GM18867 (cell line): ENCODE results near the gene PDXP.
"Not testable (repeated sequence)": the region's sequence is repeated elsewhere in the genome, so short reads cannot be mapped to it uniquely, and the experiment has no call there.

Experiments
- ATAC-seq: cut with Tn5 transposase; IDR thresholded peaks from one replicate; pipeline ENCODE4 v1.9.1; 2021; ENCODE audit warnings: mild to moderate bottlenecking, moderate library complexity; ENCODE audit not compliant: unreplicated experiment

The PDXP gene

DNA sequence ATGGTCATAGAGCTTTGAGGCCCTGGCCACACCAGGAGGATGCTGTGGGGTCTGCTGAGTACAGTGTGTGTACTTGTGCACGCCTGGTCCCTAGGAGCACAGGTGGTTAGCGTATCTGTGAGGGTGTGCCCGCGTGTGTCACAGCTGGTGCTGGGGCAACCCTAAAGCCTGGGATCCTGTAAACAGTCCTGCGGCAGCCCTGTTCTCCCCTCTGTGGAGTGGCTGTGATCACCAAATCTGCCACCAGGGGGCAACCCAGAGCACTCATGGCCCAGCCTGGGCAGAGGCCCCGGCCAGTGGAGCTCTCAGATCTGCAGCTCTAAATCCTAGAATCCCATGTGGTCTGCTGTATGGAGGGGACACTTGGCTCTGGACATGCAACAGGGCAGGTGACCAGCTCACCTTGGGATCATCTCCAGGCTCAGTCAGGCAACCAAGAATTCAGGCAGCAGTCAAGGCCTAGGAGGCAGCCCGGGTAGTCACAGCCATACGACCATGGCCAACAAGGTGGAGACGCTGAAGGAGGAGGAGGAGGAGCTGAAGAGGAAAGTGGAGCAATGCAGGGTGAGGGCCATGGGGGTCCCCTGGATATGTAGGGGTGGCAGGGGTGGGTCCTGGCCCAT lies 15.2 kb upstream of the PDXP start:
- no peak for ATAC-seq

DNA sequence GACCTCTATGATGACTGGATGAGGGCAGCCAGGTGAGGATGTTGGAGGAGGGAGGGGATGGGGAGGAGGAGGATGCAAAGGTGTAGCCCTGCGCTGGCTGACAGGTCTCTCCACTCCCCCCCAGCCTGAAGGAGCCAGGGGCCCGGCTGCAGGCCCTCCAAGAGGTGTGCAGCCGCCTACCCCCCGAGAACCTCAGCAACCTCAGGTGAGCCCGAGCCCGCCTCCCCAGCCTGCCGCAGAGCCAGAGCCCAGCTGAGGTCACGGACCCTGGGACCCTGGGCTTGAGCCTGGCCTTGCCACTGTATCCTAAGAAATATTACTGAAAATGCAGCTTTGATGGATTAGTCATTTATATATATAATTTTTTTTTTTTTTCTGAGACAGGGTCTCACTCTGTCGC lies 11.2 kb upstream of the PDXP start:
- no peak for ATAC-seq

DNA sequence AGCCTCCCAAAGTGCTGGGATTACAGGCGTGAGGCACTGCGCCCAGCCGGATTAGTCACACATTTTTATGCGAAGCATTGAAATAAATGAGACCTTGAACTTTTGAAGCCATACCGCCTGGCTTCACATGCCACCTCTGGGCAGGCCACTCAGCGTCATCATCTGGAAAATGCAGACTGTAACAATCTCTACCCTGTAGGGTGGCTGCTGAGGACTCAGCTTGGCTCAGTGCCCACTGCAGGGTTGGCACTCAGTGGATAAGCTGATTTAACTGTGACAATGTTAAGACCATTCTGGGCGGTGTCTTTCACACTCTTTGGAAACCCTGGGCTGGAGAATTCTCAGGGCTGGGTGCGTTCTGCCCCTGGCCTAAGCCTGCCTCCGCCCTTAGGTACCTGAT lies 10.6 kb upstream of the PDXP start:
- ATAC-seq, result no peak

GRCh38 chr22:37650463-37651136 lies 7.9 kb upstream of the PDXP start:
- ATAC-seq, result no peak

DNA sequence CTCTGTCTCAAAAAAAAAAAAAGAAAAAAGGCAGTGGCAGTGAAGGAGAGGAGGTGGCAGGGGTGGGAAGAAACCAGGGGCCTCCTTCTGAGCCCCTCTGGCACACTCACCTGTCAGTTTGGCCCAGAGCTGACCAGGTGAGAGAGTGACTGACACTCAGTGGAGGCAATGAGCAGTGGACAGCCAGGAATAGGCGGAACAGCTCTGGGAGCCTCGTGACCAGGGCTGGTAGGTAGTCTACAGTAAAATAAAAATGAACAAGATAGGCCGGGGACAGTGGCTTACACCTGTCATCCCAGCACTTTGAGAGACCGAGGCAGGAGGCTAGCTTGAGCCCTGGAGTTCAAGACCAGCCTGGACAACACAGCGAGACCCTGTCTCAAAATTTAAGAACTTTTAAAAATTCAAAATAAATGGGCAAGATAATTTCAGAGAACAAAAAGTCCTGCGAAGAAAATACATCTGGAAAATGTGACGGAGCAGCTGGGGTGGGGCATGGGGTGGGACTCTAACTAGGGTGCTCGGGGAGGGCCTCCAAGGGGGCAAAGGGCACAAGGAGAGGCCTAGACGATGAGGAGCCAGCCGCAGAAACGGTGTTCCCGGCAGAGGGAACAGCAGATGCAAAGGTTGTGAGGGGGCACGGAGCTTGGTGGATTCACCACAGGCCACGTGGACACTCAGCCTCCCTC lies 3.8 kb upstream of the PDXP start:
- no peak for ATAC-seq

GRCh38 chr22:37655252-37655563 lies 3.3 kb upstream of the PDXP start:
- no peak for ATAC-seq

DNA sequence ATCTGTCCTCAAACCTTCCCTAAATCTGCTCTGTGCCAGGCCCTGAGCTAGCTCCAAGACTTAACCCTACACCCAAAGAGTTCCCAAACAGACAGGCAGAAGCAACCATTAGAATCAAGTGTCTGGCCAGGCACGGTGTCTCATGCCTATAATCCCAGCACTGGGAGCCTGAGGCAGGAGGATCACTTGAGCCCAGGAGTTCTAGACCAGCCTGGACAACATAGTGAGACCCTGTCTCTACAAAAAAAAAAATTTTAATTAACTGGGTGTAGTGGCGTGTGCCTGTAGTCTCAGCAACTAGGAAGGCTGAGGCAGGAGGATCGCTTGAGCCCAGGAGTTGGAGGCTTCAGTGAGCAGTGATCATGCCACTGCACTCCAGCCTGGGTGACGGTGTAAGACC lies 1.9 kb upstream of the PDXP start:
- not testable (repeated sequence) for ATAC-seq

DNA sequence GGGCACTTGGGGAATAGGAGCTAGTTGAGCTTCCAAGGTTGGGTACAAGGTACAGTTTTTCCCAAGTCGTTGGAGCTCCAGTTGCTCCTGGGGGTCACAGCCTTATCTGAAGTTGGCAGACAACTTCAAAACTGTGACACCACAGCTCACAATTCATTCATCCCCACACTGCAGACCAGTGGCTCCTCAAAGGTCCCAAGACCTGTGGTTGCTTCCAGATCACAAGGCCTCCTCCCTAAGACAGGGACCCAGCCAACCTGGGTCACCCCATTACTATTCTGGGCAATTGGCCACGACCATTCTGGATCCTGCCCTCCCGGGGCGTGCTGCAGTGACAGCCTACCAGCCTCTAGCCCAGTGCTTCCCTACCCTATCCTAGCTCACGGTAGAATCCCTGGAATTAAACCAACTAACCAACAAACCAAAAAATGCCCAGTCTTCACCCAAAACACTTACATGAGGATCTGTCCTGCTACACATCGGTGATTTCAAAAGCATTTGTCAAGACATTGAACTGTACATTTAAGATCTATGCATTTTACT lies 862 bp upstream of the PDXP start:
- ATAC-seq, result no peak

GRCh38 chr22:37659066-37659896 lies 758 bp downstream of the PDXP start:
- ATAC-seq, result peak; percentile 20

DNA sequence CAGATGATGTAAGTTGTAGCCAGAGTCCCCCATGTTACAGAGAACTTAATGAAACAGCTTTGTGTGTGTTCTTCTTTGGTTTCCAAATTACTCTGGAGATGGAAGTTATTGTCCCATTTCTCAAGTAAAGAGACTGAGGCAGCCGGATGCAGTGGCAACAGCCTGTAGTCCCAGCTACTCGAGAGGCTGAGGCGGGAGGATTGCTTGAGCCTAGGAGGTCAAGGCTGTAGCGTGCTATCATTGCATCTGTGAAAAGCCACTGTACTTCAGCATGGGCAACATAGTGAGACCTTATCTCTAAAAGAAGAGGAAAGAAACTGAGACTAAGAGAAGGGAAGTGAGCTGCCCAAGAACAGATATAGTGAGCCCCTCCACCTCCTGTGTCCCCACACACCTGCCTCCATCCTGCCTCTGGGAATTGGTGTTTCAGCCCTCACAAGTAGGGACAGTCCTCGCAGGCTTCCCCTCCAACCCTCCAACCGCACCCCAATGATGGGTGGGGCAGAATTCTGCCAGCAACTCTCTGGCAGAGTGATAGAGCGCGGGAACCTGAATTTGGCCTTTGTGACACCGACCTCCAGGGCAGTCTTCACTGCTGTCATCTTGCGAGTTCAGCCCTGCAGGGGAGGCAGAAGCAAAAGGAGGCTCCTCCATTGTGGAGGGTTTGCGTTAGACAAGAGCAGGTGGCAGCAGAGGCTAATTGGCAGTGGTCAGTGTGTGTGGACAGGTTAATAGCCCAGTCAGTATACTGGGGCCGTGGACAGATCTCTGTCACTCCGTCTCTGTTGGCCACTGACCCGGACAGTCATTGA lies 1.6 kb downstream of the PDXP start:
- ATAC-seq, result no peak

- no peak for ATAC-seq
Observed at GRCh38 chr22:37660709-37661045, 2.2 kb downstream of the PDXP start.

DNA sequence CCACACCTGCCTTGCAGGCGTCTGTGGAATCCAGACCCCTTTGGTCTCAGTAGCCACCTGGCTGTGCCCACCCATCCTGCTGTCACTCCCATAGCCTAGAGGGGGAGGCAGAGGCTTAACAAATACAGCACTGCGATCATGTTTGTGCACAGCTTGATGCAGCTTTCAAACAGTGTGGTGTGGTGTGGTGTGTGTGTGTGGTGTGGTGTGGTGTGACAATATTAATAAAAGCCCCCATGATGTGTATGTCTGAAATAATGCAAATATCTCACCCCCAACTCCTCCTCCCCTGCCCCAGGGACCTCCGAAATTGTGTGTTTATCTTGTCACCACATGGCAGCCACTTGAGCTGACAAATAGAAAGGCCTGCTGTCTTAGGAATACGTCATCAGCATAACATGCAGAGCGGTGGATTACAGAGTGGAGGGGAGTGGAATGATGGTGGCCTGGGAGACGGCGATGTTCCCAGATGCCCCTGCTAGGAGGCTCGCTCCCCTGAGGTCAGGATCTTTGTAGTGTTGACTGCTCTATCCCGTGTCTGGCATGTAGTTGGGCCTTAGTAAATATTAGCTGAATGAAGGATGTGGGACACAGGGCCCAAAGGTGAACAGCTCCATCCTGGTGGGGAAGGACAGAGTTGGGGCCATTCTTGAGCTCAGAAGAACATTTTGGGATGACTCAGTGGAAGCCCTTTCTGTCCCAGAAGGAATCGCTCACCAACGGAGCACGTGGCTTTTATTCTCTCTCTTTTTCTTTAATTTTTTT lies 2.8 kb downstream of the PDXP start:
- no peak for ATAC-seq

GRCh38 chr22:37662039-37662438 lies 3.5 kb downstream of the PDXP start:
- ATAC-seq, result no peak

DNA sequence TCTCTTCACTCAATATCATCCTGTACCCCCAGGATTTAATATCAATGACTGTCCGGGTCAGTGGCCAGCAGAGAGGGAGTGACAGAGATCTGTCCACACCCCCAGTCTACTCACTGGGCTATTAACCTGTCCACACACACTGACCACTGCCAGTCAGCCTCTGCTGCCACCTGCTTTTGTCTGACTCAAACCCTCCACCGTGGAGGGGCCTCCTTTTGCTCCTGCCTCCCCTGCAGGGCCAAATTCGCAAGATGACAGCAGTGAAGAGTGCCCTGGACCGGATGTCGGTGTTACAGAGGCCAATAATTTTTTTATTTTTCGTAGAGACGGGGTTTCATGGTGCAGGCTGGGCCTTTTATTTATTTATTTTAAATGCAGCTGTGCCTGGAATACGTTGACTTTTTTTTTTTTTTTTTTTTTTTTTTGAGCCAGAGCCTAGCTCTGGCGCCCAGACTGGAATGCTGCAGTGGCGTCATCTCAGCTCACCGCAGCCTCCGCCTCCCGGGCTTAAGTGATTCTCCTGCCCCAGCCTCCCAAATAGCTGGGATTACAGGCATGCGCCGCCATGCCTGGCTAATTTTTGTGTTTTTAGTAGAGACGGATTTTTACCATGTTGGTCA lies 5.1 kb downstream of the PDXP start:
- no peak for ATAC-seq

- ATAC-seq, result no peak
Observed at GRCh38 chr22:37664249-37665101, 6.0 kb downstream of the PDXP start.

GRCh38 chr22:37665487-37665886 lies 7.0 kb downstream of the PDXP start:
- no peak for ATAC-seq

DNA sequence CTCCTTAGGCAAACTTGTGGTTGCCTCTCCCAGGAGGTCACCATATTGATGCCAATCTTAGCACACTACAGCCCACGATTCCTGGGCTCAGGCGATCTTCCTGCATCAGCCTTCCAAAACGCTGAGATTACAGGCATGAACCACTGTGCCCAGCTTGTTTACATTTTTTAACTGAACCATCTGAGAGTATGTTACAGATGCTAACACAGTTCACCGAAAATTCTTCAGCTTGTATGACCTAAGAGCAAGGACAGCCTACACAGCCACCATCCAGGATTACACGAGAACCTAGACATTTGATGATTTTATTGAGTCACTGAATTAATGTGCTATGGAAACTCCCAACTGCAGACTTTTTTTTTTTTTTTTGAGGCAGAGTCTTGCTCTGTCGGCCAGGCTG lies 11.1 kb downstream of the PDXP start:
- ATAC-seq, result no peak

DNA sequence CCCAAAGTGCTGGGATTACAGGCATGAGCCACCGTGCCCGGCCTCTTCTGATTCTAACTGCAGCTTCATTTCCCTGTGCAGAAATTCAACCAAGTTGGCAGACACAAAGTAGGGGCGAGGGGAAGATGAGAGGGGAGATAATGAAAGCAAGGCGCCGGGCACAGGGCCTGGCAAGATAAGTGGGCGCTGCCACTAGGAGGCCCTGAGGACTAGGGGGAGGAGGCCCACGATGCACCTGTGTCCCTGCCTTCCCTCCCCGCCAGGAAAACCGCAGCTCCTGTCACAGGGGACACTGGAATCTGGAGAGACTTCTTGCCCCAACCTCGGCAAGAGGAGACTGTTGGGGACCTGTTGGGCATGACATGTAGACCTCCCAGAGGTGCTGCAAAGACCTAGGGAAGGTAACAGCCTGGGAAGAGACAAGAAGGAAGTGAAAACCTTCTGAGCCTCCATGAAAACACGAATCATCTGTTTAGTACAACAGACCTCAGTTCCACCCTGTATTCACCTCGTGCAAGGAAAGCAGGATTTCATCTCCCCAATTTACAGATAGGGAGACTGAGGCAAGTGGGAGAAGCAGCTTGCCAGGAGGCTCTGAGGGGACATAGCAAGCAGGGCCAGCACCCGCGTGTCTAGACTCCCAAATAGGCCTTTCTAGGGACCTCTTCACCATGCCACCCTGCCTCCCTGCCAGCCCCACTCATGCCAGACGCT lies 13.8 kb downstream of the PDXP start:
- ATAC-seq, result no peak
